Ovary (tissue), 3 donors: Measurements from ENCODE around the gene GUCD1.

Source experiments
- POLR2A ChIP-seq: fragments of 450-650 bp; IDR thresholded peaks from one replicate; pipeline ENCODE4 v1.6.1; 2017; ENCODE audit warnings: antibody characterized with exemption, mild to moderate bottlenecking, moderate library complexity
- TF ChIP-seq, protein P1 (sequence below), 3 donors: fragments of 450-650 bp in 2 of 3; fragments of 200-600 bp in 1 of 3; IDR thresholded peaks; one replicate each; pipeline versions ENCODE4 v1.5.1 to v1.8.0; 2016 to 2022; ENCODE audit warnings: antibody characterized with exemption in 3 of 3, mild to moderate bottlenecking in 1 of 3
- donor health status: DM: no; HTN: no; CAD: no.

DNA sequence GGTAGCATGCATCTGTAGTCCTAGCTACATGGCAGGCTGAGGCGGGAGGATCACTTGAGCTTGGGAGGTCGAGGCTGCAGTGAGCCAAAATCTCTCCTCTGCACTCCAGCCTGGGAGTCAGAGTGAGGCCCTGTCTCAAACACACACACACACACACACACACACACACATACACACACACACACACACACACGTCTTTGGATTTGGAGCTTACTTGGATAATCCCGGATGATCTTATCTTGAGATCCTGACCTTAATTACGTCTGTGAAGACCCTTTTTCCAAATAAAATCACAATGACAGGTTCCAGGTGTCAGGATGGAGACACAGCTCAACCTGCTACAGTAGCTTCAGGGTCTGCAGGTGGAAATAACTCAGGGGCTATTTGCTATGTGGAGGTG, 58.7 kb downstream of the GUCD1 start:
- TF ChIP-seq, protein P1, sequence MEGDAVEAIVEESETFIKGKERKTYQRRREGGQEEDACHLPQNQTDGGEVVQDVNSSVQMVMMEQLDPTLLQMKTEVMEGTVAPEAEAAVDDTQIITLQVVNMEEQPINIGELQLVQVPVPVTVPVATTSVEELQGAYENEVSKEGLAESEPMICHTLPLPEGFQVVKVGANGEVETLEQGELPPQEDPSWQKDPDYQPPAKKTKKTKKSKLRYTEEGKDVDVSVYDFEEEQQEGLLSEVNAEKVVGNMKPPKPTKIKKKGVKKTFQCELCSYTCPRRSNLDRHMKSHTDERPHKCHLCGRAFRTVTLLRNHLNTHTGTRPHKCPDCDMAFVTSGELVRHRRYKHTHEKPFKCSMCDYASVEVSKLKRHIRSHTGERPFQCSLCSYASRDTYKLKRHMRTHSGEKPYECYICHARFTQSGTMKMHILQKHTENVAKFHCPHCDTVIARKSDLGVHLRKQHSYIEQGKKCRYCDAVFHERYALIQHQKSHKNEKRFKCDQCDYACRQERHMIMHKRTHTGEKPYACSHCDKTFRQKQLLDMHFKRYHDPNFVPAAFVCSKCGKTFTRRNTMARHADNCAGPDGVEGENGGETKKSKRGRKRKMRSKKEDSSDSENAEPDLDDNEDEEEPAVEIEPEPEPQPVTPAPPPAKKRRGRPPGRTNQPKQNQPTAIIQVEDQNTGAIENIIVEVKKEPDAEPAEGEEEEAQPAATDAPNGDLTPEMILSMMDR (IDR thresholded peaks at IDR 0.05) = no peak
- TF ChIP-seq POLR2A = no peak
